BJ (cell line): ENCODE results near the gene SLC34A3. TPM values are rescaled to one million over a fixed set of nuclear protein-coding genes. Genes with fewer than 3 reads are reported as not detected.

Experiments used
- CTCF ChIA-PET: fragments of 350-600 bp; formaldehyde crosslinking; extraction: SDS; loops from one replicate; lab custom pipeline; 2021; ENCODE audit warnings: antibody characterized with exemption, inconsistent platforms; lab: Yijun Ruan, JAX
- POLR2A ChIA-PET: fragments of 300-600 bp; sonication (Branson Sonifier 250); formaldehyde crosslinking; extraction: SDS; loops from one replicate; lab custom pipeline; 2021; ENCODE audit warnings: antibody characterized with exemption; lab: Charles Lee
- DNase-seq: peaks from one replicate; pipeline ENCODE4 v3.0.0-alpha.2; 2011; ENCODE audit warnings: low read depth
- H3K27me3 ChIP-seq: 2 replicates; pipeline ENCODE4 v1.6.0; 2011; ENCODE audit warnings: low read length; ENCODE audit not compliant: control insufficient read depth, insufficient read depth
- H3K36me3 ChIP-seq: 2 replicates; pipeline ENCODE4 v1.5.1; 2011; ENCODE audit warnings: low read length; ENCODE audit not compliant: control insufficient read depth, insufficient read depth
- H3K4me3 ChIP-seq: 2 replicates; pipeline ENCODE4 v1.5.1; 2011; ENCODE audit warnings: low read depth, mild to moderate bottlenecking, control low read depth, low read length
- CTCF ChIP-seq: IDR thresholded peaks from 2 replicates; pipeline ENCODE4 v1.5.1; 2011; ENCODE audit warnings: low read depth, mild to moderate bottlenecking, control low read depth, inconsistent platforms, low read length, moderate library complexity; ENCODE audit not compliant: insufficient read depth
- polyA plus RNA-seq: library from polyadenylated mRNA; depleted of rRNA; stranded (reverse); fragments of >200 nt; gene quantifications from 2 replicates; pipeline ENCODE4 v1.2.3, GENCODE V29; 2011

Gene SLC34A3
- polyA plus RNA-seq, 1 experiment: not detected

- Histone ChIP-seq H3K4me3 (peak overlapping the region; percentile 86), H3K27me3 (no peaks in the 10 kb centered on the region), H3K36me3 (no peaks in the 10 kb centered on the region; the same call in 1 of the 2 replicates)
- POLR2A ChIA-PET: interaction anchor here (0.6 to 0.8 kb wide), 5 partner anchors 21 to 223 kb away, joined by 3 to 7 read pairs (median 4); no protein-coding TSS in a partner anchor
- TF ChIP-seq CTCF: no peak
- DNase-seq: peak; percentile 93
- CTCF ChIA-PET: interaction anchor here (0.5 to 5.6 kb wide), 8 partner anchors 9 to 275 kb away, joined by 3 to 36 read pairs (median 3); partner anchors contain the start of gene NPDC1
Measured at GRCh38 chr9:137223078-137223970, 7.4 kb upstream of the SLC34A3 start.

- CTCF ChIA-PET: interaction anchor here (0.8 to 5.6 kb wide), 6 partner anchors 12 to 277 kb away, joined by 3 to 36 read pairs (median 6); partner anchors contain the start of genes ABCA2 and NPDC1
- Histone ChIP-seq H3K36me3 (no peaks in the 10 kb centered on the region; the same call in 1 of the 2 replicates), H3K27me3 (no peaks in the 10 kb centered on the region), H3K4me3 (peak within 1 kb of the TSS; percentile 86)
- TF ChIP-seq CTCF: no peak
- POLR2A ChIA-PET: no interaction called here
- DNase-seq: no peak
Measured at GRCh38 chr9:137224830-137225694, 5.6 kb upstream of the SLC34A3 start, which contains the start of gene CYSRT1. Gene CYSRT1, plus strand, starts transcription at chr9:137225174. Its CDS starts 448 bp downstream, at chr9:137225622.

GRCh38 chr9:137225699-137226331, 4.9 kb upstream of the SLC34A3 start:
- no peak for TF ChIP-seq CTCF
- DNase-seq: no peak
- ChIA-PET POLR2A (no interaction called here), CTCF (interaction anchor here (0.9 to 5.6 kb wide), 15 partner anchors 11 to 278 kb away, joined by 3 to 37 read pairs (median 11); partner anchors contain the start of genes ABCA2, DPP7, NPDC1 and SSNA1)
- no peaks in the 10 kb centered on the region for H3K27me3 ChIP-seq
- H3K36me3 ChIP-seq: no peaks in the 10 kb centered on the region; the same call in 1 of the 2 replicates
- H3K4me3 ChIP-seq: no peak overlapping the region

- H3K4me3 ChIP-seq: no peak overlapping the region
- H3K27me3 ChIP-seq: no peaks in the 10 kb centered on the region
- ChIA-PET CTCF (interaction anchor here (0.9 to 4.2 kb wide), 20 partner anchors 11 to 278 kb away, joined by 3 to 37 read pairs (median 6); partner anchors contain the start of genes ABCA2, DPP7, NPDC1 and SSNA1), POLR2A (interaction anchor here (0.7 kb wide), 1 partner anchor 29 kb away, joined by 3 read pairs; no protein-coding TSS in a partner anchor)
- no peaks in the 10 kb centered on the region; the same call in 1 of the 2 replicates for H3K36me3 ChIP-seq
- DNase-seq: no peak
- no peak for TF ChIP-seq CTCF
Measured at GRCh38 chr9:137226338-137227053, 4.2 kb upstream of the SLC34A3 start.
